Measurements from ENCODE around the gene HIPK2. TPM values are rescaled to one million over a fixed set of nuclear protein-coding genes. Genes with fewer than 3 reads are reported as not detected.
A peak's percentile ranks its signal among the peaks of the same experiment; 100 is the strongest.

Gene HIPK2
- 8.6 and 9.1 TPM in 2 replicates for total RNA-seq (2014; rRNA removed; shearing (Covaris generic))

DNA sequence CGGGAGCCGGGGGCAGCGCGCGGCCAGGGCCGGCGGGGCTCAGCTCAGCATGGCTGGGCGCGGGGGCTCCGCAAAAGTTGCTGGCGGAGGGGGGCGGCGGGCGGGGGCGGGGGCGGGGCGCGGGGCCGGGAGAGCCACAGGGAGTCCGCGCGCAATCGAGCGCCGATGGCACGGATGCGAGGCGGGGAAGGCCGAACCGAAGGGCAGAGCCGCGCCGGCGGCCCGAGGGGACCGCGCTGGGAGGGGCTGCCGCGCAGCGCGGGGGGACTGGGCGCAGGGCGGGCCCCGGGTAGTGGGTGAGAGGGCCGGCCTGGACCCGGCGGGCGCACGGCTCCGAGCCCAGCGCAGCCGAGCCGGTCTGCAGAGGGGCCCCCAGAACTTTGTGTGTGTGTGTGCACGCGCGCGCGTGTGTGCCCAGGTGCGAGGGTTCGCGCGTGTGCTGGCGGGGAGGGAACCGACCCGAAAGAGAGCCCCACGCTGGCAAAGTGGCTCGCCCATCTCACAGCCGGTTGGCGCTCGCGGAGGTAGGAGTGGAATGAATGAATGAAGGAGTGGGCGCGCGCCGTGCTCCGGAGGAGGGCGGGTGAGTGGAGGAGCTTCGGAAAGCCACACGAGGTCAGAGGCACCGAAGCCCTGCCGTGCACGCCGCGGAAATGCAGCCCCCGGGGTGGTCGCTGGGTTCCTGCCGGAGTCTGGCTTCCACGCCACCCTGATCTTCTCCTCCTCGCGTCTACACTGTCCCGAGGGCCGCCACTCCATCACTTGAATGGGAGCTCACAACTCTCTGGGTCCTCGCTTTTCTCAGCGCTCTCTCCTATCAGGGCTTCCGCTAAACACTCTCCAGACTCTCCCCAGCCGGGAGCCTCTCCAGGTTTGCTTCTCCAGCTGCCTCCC, at the start of gene HIPK2:
Gene HIPK2, minus strand, starts transcription at position 51 of the 894 bp plus-strand sequence. CDS start 375 bp downstream, outside the sequence.
- Histone ChIP-seq H3K27me3 (ENCODE audit: control insufficient read depth, insufficient read depth, low read length) (peaks cover 25% of the 10 kb centered on the region), H3K4me3 (ENCODE audit: insufficient read depth, low read depth, low read length) (peak within 1 kb of the TSS; percentile 82)
- peak; percentile 96 for DNase-seq

DNA sequence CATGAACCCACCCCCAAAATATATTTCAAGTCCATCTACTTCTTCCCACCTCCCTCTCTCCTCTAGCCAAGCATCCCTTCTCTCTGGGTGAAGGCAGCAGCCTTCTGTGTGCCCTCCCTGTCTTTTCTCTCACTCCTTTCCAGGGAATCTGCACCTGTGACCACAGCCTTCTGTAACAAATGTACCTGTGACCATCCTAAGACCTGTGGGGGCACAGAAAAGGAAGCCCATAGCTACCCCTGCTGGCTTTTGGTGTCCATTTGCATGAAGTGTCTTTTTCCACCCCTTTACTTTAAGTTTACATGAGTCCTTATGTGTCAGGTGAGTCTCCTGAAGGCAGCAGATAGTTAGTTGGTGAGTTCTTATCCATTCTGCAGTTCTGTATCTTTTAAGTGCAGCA, 49.2 kb upstream of the HIPK2 start:
- H3K36me3 ChIP-seq (replicated peaks; ENCODE audit: control insufficient read depth, insufficient read depth, low read length), result no peaks in the 10 kb centered on the region
- peak; percentile 25 for DNase-seq
- no peak overlapping the region for H3K4me3 ChIP-seq (ENCODE audit: insufficient read depth, low read depth, low read length)
- no peaks in the 10 kb centered on the region for H3K27me3 ChIP-seq (ENCODE audit: control insufficient read depth, insufficient read depth, low read length)

More for the DNA sequence above, at the start of gene HIPK2:
- no peaks in the 10 kb centered on the region for H3K36me3 ChIP-seq (replicated peaks; ENCODE audit: control insufficient read depth, insufficient read depth, low read length)

DNA sequence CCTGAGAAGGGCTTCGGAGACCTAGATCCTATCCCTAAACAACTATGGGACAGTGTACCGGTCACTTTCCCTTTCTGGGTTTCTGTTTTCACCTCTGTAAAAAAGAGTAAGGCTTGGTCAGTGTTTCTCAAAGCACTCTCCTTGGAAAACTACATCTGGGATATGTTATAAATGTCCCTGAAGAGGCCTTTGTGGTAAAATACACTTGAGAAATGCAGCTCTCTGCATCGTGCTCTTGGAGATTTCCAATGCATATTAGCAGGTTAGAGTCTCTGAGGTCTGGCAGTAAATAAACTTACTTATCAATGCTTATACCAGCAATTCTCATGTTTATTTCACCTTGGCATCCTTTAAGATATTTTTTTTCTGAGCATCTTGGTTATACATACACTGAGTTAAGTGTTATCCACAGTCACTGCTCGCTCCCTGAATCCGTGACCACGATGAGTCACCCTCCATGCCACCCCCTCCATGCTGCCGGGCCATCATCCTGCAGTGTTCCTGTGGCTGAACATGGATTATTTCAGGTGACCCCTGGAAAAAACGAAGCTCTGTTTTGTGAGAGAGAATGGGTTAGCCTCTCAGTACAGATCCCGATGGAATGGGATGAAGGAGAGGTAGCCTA, 48.0 kb upstream of the HIPK2 start:
- DNase-seq, result no peak
- no peak overlapping the region for H3K4me3 ChIP-seq (ENCODE audit: insufficient read depth, low read depth, low read length)
- no peaks in the 10 kb centered on the region for H3K36me3 ChIP-seq (replicated peaks; ENCODE audit: control insufficient read depth, insufficient read depth, low read length)
- no peaks in the 10 kb centered on the region for H3K27me3 ChIP-seq (ENCODE audit: control insufficient read depth, insufficient read depth, low read length)

DNA sequence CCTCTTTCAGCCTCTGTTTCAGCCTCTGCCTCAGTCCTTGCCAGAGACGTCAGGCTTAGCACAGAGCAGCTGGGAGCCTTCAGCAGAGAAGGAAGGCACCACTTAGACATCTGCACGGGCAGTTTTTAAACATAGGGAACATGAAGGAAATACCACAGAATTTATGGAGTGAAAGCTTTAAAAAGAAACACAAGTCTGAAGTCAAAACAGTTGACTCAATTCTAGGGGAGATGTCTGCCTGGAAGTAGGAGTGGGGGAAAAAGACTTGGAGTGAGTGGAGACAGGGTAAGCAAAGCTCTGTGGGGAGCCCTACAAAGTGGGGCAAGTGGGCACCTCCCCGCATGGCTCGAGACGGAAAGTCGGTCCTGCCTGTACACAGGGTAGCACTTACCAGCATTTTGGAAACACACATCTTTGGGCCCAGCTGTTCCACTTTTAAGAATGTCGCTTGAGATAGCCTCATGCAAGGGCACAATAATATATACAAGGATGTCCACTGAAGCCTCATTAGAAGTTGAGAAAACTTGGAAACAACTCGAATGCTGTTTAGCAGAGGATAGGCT, 46.2 kb upstream of the HIPK2 start:
- Histone ChIP-seq H3K36me3 (replicated peaks; ENCODE audit: control insufficient read depth, insufficient read depth, low read length) (no peaks in the 10 kb centered on the region), H3K27me3 (ENCODE audit: control insufficient read depth, insufficient read depth, low read length) (no peaks in the 10 kb centered on the region), H3K4me3 (ENCODE audit: insufficient read depth, low read depth, low read length) (no peak overlapping the region)
- DNase-seq, result no peak

DNA sequence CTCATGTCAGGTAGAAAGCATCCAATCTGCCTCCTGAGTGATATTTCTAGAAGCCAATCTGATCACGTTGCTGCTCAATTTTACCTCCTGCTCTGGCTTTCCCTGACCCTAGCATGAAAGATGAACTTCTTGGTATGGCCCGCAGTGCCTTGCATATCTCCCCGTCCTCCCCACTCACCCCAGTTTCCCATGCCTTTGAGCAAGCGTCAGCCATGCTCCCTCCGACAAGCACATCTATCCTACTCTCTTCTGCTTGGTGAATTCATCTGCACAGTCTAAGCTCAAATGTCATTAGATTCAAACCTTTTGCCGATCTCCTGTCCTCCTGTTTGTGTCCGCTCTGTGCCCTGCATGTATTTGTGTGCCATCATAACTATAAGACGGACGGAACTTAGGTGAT, 45.1 kb upstream of the HIPK2 start:
- no peak for DNase-seq
- no peaks in the 10 kb centered on the region for H3K36me3 ChIP-seq (replicated peaks; ENCODE audit: control insufficient read depth, insufficient read depth, low read length)
- H3K27me3 ChIP-seq (ENCODE audit: control insufficient read depth, insufficient read depth, low read length), result no peaks in the 10 kb centered on the region
- no peak overlapping the region for H3K4me3 ChIP-seq (ENCODE audit: insufficient read depth, low read depth, low read length)

DNA sequence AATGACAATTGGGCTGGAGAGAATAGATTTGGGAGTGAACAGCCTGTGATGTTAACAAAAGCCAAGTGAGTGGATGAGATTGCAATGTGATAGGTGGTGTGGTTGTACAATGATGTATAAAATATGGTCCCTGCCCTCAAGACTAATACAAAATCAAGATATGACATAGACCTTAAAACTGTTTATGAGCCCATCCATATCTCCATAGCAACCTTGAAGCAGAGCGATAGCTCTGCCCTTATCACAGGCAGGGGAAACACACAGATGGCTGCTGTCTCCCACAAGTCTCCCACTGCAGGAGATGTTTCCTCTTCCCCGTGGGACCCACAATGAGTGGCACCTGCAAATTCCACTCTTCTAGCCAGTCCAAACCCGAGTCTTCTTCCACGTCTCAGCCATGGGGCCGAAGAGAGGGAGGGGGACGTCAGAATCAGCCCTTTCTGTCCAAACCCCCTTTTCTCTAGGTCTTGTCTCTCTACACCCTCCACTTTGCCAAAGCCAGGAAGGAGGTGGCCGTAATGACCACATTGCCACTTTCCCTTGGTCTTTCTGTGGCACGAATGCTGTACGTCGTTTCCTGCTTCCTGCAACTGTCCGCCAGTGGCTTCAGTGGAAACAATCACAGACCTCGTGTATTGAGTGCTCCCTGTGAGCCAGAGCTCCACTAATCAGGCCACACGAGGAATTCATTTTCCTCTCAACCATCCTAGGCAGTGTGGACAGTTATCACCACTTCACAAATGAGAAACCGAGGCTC, 43.7 kb upstream of the HIPK2 start:
- Histone ChIP-seq H3K27me3 (ENCODE audit: control insufficient read depth, insufficient read depth, low read length) (no peaks in the 10 kb centered on the region), H3K4me3 (ENCODE audit: insufficient read depth, low read depth, low read length) (no peak overlapping the region), H3K36me3 (replicated peaks; ENCODE audit: control insufficient read depth, insufficient read depth, low read length) (no peaks in the 10 kb centered on the region)
- DNase-seq, result no peak

DNA sequence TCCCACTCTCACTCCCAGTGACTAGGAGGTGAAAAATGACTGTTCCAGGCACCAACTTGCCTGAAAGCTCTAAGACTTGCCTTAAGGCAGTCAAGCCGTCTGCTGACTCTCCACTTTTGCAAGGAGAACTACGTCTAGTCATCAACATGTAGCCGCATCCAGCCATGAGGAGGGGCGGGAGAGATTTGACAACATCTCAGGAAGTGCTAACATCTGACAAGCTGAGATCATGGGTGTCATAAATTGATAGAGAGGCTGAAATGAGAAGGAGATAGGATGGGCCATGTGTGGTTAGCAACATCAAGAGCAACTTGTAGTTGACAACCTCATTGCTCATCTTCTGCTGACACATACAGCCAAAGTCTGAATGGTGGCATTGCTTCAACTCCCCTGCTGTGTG, 42.3 kb upstream of the HIPK2 start:
- Histone ChIP-seq H3K4me3 (ENCODE audit: insufficient read depth, low read depth, low read length) (no peak overlapping the region), H3K36me3 (replicated peaks; ENCODE audit: control insufficient read depth, insufficient read depth, low read length) (no peaks in the 10 kb centered on the region), H3K27me3 (ENCODE audit: control insufficient read depth, insufficient read depth, low read length) (no peaks in the 10 kb centered on the region)
- DNase-seq, result no peak

DNA sequence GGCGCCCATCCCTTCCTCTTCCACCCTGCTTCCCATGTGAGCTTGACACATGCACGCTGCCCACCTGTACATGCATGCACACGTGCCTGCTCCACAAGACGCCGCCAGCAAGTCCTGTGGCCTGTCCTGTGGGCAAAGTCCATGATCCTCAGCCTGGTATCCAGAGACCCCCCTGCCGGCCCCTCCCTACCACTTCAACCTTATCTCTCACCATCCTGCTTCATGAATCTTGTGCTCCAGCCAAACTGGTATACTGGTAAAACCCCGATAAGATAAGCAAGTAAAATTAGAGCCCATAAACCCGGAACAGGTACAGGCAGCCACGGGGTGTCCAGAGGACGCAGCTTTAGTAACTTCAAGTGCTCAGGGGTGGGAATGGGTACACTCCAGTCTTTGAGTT, 39.5 kb upstream of the HIPK2 start:
- DNase-seq, result no peak
- Histone ChIP-seq H3K27me3 (ENCODE audit: control insufficient read depth, insufficient read depth, low read length) (no peaks in the 10 kb centered on the region), H3K36me3 (replicated peaks; ENCODE audit: control insufficient read depth, insufficient read depth, low read length) (no peaks in the 10 kb centered on the region), H3K4me3 (ENCODE audit: insufficient read depth, low read depth, low read length) (no peak overlapping the region)

DNA sequence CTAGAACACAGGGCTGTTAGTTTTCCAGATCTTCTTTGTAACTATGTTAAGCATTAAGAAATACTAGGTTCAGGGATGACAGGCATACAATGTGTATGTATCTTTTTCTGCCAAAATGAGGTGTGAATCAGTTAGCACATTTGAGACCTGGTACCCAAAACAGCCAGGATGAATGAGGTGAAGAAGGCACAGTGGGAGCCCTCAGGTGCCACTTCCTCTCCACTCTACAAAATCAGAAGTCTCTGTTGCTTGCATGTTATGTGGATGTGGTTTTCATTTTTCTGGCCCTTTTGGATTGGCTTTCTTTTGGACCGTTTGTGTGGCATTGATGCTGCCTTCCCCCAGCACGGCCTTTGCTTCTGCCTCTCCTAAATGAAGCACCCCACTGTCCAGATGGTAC, 35.9 kb upstream of the HIPK2 start:
- Histone ChIP-seq H3K36me3 (replicated peaks; ENCODE audit: control insufficient read depth, insufficient read depth, low read length) (no peaks in the 10 kb centered on the region), H3K27me3 (ENCODE audit: control insufficient read depth, insufficient read depth, low read length) (no peaks in the 10 kb centered on the region), H3K4me3 (ENCODE audit: insufficient read depth, low read depth, low read length) (no peak overlapping the region)
- no peak for DNase-seq

DNA sequence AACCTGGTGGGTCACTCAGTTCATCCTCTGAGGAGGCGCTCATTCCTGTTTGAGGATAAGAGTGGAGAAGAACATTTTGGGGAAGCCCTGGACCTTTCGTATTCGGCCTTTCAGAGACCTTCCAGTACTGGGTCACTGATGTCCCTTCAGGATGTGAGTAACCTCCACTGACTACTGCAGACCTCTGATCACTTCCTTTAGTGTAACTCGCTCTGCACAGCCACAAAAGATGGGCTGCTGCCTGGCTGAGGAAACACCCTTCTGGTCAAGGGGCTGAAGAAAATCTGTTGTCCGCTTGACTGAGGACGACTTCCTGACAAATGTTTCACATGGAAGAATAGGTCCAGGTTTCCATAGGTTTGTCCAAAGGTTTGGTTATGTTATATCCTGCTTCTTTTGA, 35.4 kb upstream of the HIPK2 start:
- H3K4me3 ChIP-seq (ENCODE audit: insufficient read depth, low read depth, low read length), result no peak overlapping the region
- no peaks in the 10 kb centered on the region for H3K27me3 ChIP-seq (ENCODE audit: control insufficient read depth, insufficient read depth, low read length)
- no peak for DNase-seq
- no peaks in the 10 kb centered on the region for H3K36me3 ChIP-seq (replicated peaks; ENCODE audit: control insufficient read depth, insufficient read depth, low read length)

DNA sequence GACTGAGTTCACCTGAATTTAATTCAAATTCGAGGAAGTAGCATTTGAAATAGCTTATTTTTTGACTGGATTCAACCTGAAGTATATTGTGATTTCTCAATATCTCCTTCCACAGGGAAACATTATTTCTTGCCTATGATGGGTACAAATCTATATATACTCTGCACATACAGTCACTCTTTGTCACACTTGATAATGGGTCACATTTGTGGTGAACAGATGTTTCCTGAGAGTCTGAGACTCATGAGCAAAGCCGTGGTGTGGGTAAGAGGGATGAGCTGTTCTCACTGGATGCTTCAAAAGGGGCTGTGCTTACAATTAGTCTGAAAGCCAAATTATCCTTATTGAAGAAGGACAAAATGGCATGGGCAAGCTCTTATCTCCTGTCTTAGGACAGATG, 33.3 kb upstream of the HIPK2 start:
- Histone ChIP-seq H3K27me3 (ENCODE audit: control insufficient read depth, insufficient read depth, low read length) (no peaks in the 10 kb centered on the region), H3K36me3 (replicated peaks; ENCODE audit: control insufficient read depth, insufficient read depth, low read length) (no peaks in the 10 kb centered on the region), H3K4me3 (ENCODE audit: insufficient read depth, low read depth, low read length) (no peak overlapping the region)
- DNase-seq, result no peak

DNA sequence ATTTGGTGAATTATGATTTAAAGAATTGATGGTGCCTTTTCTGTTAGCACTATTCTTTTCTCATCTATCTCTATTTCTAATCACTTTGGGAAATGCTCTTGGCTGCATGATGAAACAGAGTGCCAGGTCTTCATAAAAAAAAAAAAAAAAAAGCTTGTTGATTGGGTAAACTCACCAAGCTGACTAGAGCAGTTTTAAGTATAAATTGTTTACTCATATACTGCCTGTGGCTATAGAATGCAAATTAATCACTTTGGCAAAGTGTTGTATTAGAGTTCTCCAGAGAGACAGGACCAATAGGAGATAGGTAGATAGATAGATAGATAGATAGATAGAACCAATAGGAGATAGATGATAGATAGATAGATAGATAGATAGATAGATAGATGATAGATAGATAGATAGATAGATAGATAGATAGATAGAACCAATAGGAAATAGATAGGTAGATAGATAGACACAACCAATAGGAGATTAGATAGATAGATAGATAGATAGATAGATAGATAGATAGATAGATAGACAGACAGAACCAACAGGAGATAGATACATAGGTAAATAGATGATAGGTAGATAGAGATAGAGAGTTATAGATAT, 31.1 kb upstream of the HIPK2 start:
- Histone ChIP-seq H3K27me3 (ENCODE audit: control insufficient read depth, insufficient read depth, low read length) (no peaks in the 10 kb centered on the region), H3K4me3 (ENCODE audit: insufficient read depth, low read depth, low read length) (no peak overlapping the region), H3K36me3 (replicated peaks; ENCODE audit: control insufficient read depth, insufficient read depth, low read length) (no peaks in the 10 kb centered on the region)
- no peak for DNase-seq

DNA sequence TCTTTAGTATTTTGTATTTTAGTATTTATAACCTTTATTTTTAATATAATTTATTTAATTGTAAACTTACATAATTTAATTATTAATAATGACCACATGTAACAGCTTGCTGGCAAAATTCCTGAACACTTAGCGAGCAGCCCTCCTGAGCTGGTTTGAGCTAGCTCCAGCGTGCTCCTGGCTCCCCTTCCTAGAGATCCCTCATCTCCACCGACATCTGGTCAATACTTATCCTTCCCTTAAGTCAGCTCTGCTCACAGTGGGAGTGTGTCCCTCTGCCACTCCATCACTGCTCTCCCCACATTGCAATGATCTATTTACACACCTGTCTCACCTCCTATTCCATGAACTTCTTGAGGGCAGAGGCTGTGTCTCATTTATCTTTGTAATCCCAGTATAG, 30.6 kb upstream of the HIPK2 start:
- DNase-seq, result no peak
- Histone ChIP-seq H3K27me3 (ENCODE audit: control insufficient read depth, insufficient read depth, low read length) (no peaks in the 10 kb centered on the region), H3K36me3 (replicated peaks; ENCODE audit: control insufficient read depth, insufficient read depth, low read length) (no peaks in the 10 kb centered on the region), H3K4me3 (ENCODE audit: insufficient read depth, low read depth, low read length) (no peak overlapping the region)

DNA sequence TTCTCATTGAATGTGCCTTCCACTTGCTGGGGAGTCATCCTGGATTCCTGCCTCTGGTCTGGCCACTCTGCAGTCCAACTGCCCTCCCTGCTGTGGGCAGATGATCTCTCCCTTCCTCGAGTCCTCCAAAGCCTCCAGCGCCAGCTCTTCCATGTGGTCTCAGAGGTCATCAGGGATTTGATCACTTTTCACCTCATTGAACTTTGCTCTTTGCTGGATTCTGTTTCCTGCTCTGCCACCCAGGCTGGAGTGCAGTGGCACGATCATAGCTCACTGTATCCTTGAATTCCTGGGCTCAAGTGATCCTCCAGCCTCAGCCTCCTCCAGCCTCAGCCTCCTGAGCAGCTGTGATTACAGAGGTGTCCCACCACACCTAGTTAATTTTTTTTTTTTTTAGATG, 29.2 kb upstream of the HIPK2 start:
- no peak overlapping the region for H3K4me3 ChIP-seq (ENCODE audit: insufficient read depth, low read depth, low read length)
- no peak for DNase-seq
- no peaks in the 10 kb centered on the region for H3K27me3 ChIP-seq (ENCODE audit: control insufficient read depth, insufficient read depth, low read length)
- no peaks in the 10 kb centered on the region for H3K36me3 ChIP-seq (replicated peaks; ENCODE audit: control insufficient read depth, insufficient read depth, low read length)
